NCI-H82 treated with DMSO at 0.1 percent for 48 hours (cell line): ENCODE measurements around the gene SLC38A9.
"Not testable (repeated sequence)": the region's sequence is repeated elsewhere in the genome, so short reads cannot be mapped to it uniquely, and the experiment has no call there.

Experiments used
- DNase-seq: peaks from one replicate; lab custom pipeline; 2025; ENCODE audit not compliant: unreplicated experiment; lab: John Stamatoyannopoulos, UW

The SLC38A9 gene

DNA sequence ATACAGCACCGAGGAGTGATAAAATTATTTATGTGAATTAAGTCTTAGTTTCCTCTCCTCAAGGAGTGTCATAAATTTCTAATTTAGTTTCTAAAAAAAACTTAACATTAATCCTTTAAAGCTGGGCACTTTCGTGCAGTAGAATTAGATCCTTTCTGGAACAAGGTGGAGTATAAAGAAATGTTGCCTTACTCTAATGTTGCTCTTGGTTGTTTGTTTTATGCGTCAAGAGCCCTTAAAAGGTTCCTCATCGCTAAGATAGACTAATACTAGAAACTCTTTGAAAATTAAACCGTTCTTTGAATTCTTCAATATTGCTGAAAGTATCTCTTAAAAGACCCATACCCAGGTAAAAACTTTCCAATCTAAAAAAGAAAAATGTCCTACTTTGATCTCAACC, 93.8 kb downstream of the SLC38A9 start:
- no peak for DNase-seq

DNA sequence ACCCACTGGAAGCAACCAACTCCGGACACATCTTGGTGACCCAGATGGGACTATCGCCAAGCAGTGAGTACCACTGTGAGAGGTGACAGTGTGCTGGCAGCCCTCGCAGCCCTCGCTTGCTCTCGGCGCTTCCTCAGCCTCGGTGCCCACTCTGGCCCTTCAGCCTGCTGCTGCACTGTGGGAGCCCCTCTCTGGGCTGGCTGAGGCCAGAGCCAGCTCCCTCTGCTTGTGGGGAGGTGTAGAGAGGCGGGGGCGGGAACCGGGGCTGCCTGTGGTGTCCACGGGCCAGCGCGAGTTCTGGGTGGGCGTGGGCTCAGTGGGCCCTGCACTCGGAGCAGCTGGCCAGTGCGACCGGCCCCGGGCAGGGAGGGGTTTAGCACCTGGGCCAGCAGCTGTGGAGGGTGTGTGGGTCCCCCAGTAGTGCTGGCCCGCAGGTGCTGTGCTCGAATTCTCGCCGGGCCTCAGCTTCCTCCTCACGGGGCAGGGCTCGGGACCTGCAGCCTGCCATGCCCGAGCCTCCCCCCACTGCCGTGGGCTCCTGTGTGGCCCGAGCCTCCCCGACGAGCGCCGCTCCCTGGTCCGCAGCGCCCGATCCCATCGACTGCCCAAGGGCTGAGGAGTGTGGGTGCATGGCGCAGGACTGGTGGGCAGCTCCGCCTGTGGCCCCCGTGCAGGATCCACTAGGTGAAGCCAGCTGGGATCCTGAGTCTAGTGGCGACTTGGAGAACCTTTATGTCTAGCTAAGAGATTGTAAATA, 98.8 kb downstream of the SLC38A9 start:
- no peak for DNase-seq

DNA sequence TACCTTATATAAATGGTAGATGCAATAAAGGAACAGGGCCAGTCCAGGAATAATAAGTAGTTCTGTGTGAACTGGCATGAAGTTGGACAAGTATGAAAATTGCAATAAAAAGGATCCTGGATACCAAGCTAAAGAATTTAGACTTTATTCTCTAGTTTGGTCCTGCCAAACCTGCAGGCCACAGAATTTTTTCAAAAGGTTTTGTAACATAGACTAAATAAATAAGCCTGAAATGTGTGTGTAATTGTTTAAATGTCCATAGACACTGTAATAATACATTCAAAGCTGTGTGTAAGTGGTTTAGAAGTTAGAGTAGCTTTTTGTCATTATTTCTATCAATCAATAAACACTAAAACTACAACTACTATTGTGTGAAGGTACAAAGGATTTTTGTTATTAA, 101.6 kb downstream of the SLC38A9 start:
- no peak for DNase-seq

DNA sequence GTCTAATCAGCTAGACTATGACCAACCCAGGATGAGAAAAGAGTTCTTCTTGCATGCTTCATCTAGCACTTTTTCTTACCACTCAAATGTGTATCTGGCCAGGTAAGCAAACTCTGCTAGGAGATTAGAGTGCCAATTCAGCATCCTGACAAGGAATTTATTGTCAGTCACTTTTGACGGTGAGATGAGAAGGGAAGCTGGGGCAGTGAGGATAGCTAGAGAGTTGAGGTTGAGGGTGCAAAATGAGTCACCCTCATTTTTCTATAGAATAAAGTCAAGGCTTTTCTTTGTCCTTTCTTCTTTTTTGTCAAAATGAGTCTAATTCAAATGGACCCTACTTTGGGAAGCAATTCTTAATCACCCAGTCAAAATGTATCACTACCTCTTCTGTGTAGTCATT, 102.7 kb downstream of the SLC38A9 start:
- no peak for DNase-seq

DNA sequence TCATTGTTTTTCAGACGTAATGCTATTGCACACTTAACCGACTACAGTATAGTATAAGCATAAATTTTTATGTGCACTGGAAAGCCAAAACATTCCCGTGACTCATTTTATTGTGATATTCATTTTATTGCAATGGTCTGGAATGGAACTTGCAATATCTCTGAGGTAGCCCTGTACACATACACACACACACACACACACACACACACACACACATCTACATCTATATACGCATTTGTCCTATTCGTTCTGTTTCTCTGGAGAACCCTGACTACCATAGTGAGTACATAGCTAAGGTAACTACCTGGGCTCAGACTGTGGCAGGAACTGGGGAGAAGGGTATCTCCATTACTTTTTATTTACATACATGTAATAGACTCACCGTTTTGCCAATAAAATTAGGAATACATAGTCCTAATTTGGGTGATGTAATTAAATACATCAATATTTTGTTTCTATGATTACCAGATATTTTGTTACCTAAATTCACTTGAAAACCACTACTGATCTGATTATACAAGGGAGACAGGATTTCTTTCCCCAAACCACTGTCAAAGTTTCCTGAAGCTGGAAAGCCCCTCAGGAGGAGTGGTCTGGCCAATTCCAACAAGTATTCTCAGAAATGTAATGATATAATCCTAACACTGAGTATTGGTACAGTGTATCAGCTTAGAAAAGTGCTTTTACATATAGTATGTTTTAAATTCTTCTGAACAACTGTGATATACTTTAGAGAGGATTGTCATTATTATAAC, 103.4 kb downstream of the SLC38A9 start:
- DNase-seq, result no peak

DNA sequence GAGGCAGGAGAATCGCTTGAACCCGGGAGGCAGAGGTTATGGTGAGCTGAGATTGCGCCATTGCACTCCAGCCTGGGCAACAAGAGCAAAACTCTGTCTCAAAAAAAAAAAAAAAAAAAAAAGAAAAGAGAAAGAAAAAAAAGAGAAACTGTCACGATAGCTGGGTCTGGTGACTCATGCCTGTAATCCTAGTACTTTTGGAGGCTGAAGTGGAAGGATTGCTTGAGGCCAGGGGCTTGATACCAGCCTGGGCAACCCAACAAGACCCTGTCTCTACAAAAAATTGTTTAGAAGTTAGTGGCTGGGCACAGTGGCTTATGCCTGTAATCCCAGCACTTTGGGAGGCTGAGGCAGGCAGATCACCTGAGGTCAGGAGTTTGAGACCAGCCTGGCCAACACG, 104.8 kb downstream of the SLC38A9 start:
- DNase-seq, result not testable (repeated sequence)

DNA sequence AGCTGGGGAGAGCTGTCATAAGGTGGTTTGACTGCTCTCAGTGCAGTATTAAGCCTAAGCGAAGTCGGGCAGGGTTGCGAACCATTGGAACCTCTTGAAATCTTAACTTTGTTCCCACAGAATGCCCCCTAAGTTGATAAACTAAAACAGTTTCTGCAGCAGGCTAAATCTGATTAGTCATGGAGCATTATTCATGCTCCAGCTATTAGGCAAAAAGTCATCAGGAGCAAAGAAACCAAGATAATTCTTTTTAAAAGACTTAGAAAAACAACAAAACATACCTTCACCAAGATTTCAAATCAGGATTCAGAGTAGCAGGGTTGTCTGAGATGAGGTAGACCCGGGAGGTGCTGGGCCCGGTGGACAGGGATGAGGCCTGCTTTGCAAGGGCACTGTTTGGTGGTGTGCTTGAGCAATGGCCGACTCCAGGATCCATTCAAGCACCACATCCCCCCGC, 107.5 kb downstream of the SLC38A9 start:
- DNase-seq, result no peak

DNA sequence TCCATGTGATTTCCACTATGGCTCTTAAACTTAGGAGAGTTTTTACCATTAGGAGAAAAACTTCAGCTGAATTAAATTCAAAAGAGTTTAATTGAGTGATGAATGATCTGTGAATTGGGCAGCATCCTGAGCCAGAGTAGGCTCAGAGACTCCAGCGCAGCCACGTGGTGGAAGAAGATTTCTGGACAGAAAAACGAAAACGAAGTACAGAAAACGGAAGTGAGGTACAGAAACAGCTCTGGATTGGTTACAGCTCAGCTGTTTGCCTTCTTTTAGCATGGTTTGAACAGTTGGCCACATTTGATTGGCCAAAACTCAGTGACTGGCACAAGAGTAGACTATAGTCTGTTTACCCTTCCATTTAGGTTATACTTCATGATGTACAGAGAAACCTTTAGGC, 108.2 kb downstream of the SLC38A9 start:
- DNase-seq, result no peak

DNA sequence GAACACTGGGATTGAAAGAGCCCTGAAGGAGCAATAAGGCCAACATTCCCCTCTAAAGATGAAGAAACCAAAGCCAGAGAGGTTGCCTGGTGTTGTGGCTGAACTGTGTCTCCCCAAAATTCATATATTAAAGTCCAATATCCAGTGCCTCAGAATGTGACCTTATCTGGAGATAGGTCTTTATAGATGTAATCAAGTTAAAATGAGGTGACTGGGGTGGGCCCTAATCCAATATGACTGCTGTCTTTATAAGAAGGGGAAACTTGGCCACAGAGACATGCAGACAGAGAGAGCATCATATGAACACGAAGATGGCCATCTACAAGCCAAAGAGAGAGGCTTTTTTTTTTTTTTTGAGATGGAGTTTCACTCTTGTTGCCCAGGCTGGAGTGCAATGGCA, 110.5 kb downstream of the SLC38A9 start:
- no peak for DNase-seq

DNA sequence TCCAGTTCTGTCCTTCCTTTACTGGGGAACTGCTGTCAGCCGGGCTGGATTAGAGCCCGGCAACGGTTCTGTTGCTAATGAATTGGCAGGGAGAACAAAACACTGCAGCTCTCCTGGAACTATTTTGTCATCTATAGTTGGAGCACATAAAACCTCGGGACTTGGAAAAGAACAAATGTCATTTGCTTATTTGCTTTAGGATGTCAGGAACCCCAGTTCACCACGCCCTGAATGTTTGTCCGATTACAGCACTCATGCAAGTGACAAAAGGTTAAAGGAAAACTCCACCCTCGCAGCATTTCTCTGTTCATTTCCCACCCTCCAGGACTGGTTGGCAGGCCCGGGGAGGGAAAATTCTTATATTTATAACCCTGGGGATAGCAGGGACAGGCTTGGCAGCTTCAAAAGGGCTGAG, 110.9 kb downstream of the SLC38A9 start:
- no peak for DNase-seq

DNA sequence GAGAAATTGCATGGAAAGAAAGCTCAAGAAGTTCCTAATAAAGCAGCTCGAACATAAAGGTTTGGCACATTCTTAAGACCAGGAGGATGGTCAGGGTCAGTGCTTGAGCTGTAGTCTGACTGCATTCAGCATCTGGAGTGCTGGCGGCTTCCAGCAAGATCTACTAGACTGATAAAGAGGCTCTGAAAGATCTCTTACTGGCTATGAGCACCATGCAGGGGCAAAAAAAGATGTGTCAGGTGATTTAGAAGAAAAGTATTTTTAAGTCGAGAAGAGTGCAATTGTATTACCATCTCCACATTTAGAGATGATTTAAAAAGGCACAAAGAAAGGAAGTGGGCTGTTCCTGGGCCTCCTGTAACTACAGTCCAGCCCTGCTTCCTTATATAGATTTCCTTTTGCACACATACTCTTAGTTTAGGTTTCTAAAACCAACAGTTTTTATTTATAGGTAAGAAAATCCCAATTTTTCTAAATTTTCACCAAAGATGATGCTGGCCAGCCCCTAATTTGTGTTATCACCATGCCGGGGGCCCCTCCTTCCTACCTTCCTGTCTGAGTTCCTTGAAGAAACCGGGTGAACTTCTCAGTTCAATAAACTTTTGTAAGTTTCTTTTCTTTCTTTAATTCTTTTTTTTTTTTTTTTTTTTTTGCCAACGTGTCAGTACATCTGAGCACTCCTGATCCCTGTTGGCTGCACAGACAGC, 111.5 kb downstream of the SLC38A9 start:
- DNase-seq, result no peak

DNA sequence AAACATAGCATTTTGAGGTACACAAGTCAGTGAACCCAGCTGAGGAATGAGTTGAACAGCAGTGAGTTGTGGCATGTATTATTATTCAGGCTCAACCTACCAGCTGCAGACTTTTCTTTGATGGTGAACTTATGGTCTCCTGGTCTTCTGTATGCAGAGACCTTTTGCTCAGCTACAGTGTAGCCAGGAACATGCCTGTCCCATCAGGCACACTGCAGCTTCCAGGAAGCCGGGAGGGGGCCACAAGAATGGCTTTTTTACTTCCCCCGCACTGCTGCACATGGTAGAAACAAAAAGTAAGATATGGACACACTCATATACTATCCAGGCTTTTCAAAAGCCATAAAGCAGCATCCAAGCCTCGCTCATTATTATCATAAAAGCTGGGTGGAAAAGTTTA, 112.0 kb downstream of the SLC38A9 start:
- no peak for DNase-seq

DNA sequence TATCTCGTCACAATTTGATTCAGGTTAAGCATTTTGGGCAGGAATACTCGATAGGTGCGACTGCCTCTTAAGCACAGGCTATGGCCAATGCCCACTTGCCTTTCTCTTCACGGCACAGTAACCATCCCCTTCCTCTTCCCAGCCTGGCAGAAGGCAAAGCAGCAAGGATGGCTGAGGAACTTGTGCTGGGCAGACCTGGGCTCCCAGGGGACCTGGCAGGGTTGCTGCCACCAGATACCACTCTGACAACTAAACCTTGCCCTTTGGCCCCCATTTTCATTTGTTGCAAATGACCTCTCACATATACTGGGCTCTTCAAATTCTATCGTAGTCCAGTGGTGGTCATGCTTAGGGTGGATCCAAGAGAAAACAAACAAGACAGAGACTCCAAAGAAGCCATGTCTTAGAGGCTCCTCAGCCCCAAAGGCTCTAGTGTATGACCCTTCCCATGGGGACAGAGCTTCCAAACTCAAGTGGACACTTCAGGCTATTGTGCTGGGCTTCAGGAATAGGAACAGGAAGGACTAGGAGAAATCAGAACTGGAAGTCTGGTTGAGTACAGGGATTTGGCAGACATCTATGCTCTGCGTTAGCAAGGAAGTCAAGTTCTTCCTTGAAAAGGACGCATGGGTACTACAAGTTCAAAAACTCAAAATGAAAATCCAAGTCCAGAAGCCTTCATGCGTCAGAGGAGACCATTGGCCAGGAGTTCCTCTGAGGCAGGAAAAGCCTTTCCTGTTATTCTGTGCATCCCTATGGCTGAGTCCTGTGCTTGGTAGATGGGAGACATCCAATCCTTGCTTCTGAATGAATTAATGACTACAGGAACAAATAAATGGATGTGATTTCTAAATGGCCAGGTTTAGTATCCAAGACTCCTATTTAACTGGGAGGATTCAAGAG, 112.7 kb downstream of the SLC38A9 start:
- DNase-seq, result no peak

DNA sequence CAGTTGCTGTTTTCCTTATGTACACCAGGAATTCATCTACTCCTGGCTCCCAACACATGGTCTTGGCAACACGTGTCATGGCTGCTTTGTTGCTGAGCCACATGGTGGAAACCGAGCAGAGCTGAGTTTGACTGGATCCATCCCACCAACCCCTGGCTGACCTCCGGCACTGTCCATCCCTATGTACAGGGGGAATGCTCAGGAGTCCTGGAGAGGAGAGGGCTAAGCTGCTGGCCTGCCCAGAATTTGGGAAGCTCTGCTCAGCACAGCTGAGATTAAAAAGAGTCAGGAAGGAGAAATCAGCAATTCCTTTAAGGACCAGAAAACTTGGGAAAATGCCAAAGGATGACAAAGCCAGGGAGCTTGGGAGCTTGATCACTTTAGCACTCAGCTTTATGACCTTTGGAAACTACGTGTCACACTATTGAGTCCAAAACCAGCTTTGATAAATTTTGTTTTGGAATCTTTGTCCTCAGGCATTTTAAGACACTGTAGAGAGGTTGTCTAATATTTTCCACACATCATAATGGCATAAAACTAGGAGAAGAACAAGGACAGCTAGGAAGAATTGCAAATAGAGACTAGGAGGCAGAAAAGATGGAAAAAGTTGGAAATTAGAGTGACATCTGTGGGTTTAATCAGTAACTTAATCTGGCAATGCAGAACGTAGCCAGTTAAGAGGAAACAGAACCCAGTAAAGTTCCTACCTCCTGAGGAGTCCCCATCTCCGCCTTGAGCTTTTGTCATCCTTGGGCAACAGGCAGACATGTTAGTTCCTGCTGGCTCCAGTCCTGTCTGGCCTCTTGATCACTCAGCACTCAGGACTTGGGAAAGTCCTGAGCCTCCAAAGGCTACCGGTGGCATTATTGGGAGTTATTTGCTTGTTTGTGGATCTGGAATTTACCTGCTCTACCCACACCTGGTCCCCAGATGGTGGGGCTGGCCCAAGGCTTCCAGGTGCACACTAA, 114.8 kb downstream of the SLC38A9 start:
- no peak for DNase-seq

DNA sequence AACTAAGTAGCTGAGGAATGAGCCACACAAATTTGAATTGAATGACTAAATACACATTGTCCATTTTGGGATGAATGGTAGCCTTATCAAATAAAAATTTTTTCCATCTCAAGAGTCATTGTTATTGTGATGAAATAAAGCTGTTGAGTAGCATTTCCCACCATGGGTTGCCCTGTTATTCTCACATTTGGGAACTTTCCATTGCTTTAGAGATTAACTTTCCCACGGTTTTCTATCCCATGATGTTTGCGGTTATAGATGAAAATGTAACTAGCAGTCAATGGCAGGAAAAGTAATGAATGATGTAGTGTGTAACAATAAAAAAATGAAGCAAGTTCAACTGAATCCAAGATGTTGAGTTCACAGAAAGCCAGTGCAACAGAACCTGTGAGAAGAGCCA, 117.5 kb downstream of the SLC38A9 start:
- DNase-seq, result no peak

DNA sequence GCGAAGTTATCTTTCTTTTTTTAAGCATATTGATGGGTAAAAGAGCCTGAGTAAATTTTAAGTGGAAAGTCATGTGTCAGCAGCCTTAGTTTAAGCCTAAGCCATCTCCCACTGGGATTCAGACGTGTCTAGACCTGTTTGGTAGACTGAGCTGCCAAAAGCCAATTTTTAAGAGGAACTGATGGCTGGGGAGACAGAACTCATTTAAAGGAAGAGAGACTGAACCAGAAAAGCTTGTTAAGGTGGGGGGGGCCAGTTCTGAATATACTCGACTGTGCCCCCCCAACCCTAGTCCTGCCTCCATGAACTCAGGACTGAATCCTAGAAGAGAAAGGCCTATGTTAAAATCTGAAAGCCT, 119.0 kb downstream of the SLC38A9 start:
- DNase-seq, result no peak

DNA sequence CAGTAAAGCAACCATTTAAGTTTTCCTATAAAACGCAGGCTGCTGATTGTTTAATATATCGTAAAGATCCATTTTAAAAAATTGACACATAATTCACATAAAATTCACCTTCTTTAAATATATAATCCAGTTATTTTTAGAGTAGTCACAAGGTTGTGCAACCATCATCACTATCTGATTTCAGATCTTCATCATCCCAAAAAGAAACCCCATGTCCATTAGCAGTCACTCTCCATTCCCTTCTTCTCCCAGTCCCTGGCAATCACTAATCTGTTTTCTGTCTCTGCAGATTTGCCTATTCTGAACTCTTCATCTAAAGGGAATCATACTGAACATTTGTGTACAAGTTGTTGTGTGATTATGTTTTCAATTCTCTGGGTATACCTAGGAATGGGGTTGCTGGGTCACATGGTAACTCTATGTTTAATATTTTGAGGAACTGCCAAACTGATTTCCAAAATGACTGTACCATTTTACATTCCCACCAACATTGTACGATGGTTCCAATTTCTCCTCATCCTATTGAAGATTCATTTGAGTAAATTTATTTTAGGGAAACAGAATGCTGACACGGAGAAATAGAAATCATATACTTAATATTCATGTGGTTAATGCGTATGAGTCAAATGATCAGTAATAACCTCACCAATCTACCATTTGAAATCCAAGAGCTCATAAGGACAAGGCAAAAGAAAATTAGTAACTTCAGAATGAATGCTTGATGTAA, 119.6 kb downstream of the SLC38A9 start:
- no peak for DNase-seq

DNA sequence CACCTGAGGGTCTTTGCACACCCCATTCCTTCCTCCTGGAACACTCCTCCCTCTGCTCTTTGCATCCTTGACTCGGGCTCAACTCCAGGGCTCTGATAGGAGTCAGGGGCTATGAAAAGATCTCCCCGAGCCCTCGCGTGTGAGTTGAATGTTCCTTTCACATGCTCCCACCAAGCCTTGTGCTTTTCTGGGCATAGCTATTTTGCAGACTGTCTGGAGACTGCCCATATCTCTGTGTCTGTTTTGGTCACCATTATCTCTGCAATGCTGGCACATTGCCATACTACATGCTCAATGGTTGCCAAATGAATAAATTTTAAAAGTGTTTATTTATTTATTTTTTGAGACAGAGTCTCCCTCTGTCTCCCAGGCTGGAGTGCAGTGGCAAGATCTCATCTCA, 120.4 kb downstream of the SLC38A9 start:
- no peak for DNase-seq

DNA sequence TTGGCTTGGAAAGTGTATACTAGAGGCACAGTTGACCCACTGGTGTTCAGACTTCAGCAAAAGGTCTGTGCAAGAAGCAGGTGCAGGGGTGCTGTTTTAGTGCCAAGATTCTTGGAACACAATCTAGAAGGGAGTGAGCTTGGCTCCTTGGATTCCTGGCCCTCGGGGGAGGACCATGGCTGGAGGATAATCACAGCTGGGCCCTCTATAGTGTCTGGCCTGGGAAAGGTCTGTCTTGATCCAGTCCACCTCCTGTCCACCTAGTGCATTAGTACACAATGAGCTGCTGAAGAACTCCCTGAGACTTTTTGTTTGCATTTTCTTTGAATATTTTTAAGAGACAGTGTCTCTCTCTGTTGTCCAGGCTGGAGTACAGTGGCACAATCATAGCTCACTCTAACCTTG, 126.9 kb downstream of the SLC38A9 start:
- no peak for DNase-seq
